ENCODE results near the gene FCSK.
"Not testable (repeated sequence)": the region's sequence is repeated elsewhere in the genome, so short reads cannot be mapped to it uniquely, and the experiment has no call there.

DNA sequence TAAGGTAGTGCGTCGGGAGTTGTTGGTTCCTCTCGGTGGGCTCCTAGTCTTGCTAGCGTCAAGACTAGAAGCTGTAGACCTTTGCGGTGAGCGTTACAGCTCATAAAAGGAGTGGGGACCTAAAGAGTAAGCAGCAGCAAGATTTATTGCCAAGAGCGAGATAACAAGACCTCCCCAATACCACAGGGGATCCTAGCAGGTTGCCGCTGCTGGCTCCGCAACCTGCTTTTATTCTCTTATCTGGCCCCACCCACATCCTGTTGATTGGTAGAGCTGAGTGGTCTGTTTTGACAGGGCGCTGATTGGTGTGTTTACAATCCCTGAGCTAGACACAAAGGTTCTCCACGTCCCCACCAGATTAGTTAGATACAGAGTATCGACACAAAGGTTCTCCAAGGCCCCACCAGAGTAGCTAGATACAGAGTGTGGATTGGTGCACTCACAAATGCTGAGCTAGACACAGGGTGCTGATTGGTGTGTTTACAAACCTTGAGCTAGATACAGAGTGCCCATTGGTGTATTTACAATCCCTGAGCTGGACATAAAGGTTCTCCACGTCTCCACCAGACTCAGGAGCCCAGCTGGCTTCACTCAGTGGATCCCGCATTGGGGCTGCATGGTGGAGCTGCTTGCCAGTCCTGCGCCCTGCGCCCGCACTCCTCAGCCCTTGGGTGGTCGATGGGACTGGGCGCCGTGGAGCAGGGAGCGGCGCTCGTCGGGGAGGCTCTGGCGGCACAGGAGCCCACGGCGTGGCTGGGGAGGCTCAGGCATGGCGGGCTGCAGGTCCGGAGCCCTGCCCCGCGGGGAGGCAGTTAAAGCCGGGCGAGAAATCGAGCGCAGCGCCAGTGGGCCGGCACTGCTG, 4.0 kb upstream of the FCSK start:
- TF ChIP-seq ZFP37 (tag by site-specific recombination; IDR thresholded peaks at IDR 0.05); ZNF274 (IDR thresholded peaks at IDR 0.05; ENCODE audit: low read length); ZNF274 (tag by site-specific recombination; IDR thresholded peaks at IDR 0.05; ENCODE audit: borderline replicate concordance); ZNF10 (tag by site-specific recombination; IDR thresholded peaks at IDR 0.05); CTCF (tag by site-specific recombination; IDR thresholded peaks at IDR 0.05); ZNF510 (tag by site-specific recombination; IDR thresholded peaks at IDR 0.05; ENCODE audit: insufficient replicate concordance); ZNF843 (tag by site-specific recombination; IDR thresholded peaks at IDR 0.05); ZNF785 (tag by site-specific recombination; IDR thresholded peaks at IDR 0.05); ZNF19 (tag by site-specific recombination; IDR thresholded peaks at IDR 0.05; ENCODE audit: low read depth): not testable (repeated sequence)
- TF ChIP-seq, protein P1, sequence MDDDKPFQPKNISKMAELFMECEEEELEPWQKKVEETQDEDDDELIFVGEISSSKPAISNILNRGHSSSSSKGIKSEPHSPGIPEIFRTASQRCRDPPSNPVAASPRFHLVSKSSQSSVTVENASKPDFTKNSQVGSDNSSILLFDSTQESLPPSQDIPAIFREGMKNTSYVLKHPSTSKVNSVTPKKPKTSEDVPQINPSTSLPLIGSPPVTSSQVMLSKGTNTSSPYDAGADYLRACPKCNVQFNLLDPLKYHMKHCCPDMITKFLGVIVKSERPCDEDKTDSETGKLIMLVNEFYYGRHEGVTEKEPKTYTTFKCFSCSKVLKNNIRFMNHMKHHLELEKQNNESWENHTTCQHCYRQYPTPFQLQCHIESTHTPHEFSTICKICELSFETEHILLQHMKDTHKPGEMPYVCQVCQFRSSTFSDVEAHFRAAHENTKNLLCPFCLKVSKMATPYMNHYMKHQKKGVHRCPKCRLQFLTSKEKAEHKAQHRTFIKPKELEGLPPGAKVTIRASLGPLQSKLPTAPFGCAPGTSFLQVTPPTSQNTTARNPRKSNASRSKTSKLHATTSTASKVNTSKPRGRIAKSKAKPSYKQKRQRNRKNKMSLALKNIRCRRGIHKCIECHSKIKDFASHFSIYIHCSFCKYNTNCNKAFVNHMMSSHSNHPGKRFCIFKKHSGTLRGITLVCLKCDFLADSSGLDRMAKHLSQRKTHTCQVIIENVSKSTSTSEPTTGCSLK (tag by site-specific recombination; IDR thresholded peaks at IDR 0.05): not testable (repeated sequence)

Measured in HEK293 (cell line).